HEK293 (cell line): ENCODE measurements around the gene PIAS2.
A peak's percentile ranks its signal among the peaks of the same experiment; 100 is the strongest.

Experiments
- CTCF ChIA-PET: fragments of 350-600 bp; formaldehyde crosslinking; extraction: SDS; loops from one replicate; lab custom pipeline; 2021; ENCODE audit warnings: antibody characterized with exemption; lab: Yijun Ruan, JAX
- POLR2A ChIA-PET: fragments of 300-600 bp; formaldehyde crosslinking; extraction: SDS; loops from one replicate; lab custom pipeline; 2020; ENCODE audit warnings: antibody characterized with exemption, inconsistent platforms; lab: Yijun Ruan, JAX
- H3K27ac ChIP-seq: fragments of 200-500 bp; sonication (Bioruptor generic); 2 replicates; pipeline ENCODE4 v1.5.1; 2014; ENCODE audit warnings: low read depth, low read length, control low read depth, inconsistent platforms; ENCODE audit errors: extremely low read depth
- H3K36me3 ChIP-seq, 2 experiments: fragments of 200-500 bp in 1 of 2; sonication (Bioruptor generic) in 1 of 2; 1 replicate in 1 of 2; 2 replicates in 1 of 2; pipeline ENCODE4 v1.5.1; 2014 to 2017; ENCODE audit warnings: inconsistent platforms in 2 of 2, low read length in 2 of 2; ENCODE audit not compliant: control insufficient read depth in 2 of 2, insufficient read depth in 1 of 2
- H3K4me1 ChIP-seq: fragments of 200-500 bp; sonication (Bioruptor generic); 2 replicates; pipeline ENCODE4 v1.5.1; 2014; ENCODE audit warnings: mild to moderate bottlenecking, low read length, inconsistent platforms; ENCODE audit not compliant: control insufficient read depth, insufficient read depth
- H3K4me3 ChIP-seq: 2 replicates; pipeline ENCODE4 v1.5.1; 2011; ENCODE audit warnings: low read depth, mild to moderate bottlenecking, control low read depth, low read length, moderate library complexity
- H3K9me3 ChIP-seq: fragments of 200-500 bp; sonication (Bioruptor generic); 2 replicates; pipeline ENCODE4 v1.5.1; 2014; ENCODE audit warnings: low read depth, low read length, inconsistent platforms; ENCODE audit not compliant: control insufficient read depth, insufficient read depth
- GLI2 ChIP-seq: fragments of 450-650 bp; formaldehyde crosslinking; IDR thresholded peaks from 2 replicates; pipeline ENCODE4; 2017; ENCODE audit warnings: missing biosample characterization, missing genetic modification characterization, low read depth, borderline replicate concordance
- OSR2 ChIP-seq: fragments of 450-650 bp; formaldehyde crosslinking; IDR thresholded peaks from 2 replicates; pipeline ENCODE4 v1.5.1; 2016; ENCODE audit warnings: missing biosample characterization, missing genetic modification characterization
- ZBTB17 ChIP-seq: fragments of 450-650 bp; formaldehyde crosslinking; IDR thresholded peaks from 2 replicates; pipeline ENCODE4 v1.5.1; 2016; ENCODE audit warnings: missing biosample characterization, missing genetic modification characterization
- ZBTB21 ChIP-seq: fragments of 450-650 bp; formaldehyde crosslinking; IDR thresholded peaks from 2 replicates; pipeline ENCODE4 v1.5.1; 2017; ENCODE audit warnings: missing biosample characterization, missing genetic modification characterization
- ZBTB6 ChIP-seq: fragments of 450-650 bp; formaldehyde crosslinking; IDR thresholded peaks from 2 replicates; pipeline ENCODE4 v1.5.1; 2017; ENCODE audit warnings: missing biosample characterization, missing genetic modification characterization
- ZFHX2 ChIP-seq: fragments of 450-650 bp; formaldehyde crosslinking; conservative IDR thresholded peaks from 2 replicates; pipeline ENCODE4 v1.5.1; 2016; ENCODE audit warnings: missing biosample characterization, missing genetic modification characterization
- ZFP3 ChIP-seq: fragments of 450-650 bp; formaldehyde crosslinking; IDR thresholded peaks from 2 replicates; pipeline ENCODE4 v1.5.1; 2016; ENCODE audit warnings: low read depth, missing biosample characterization, missing genetic modification characterization
- ZNF146 ChIP-seq: fragments of 450-650 bp; formaldehyde crosslinking; IDR thresholded peaks from 2 replicates; pipeline ENCODE4 v1.5.1; 2016; ENCODE audit warnings: missing biosample characterization, missing genetic modification characterization
- ZNF157 ChIP-seq: fragments of 450-650 bp; formaldehyde crosslinking; IDR thresholded peaks from 2 replicates; pipeline ENCODE4 v1.5.1; 2016; ENCODE audit warnings: missing biosample characterization, missing genetic modification characterization
- ZNF239 ChIP-seq: fragments of 450-650 bp; formaldehyde crosslinking; IDR thresholded peaks from 2 replicates; pipeline ENCODE4 v1.5.1; 2016; ENCODE audit warnings: missing biosample characterization, missing genetic modification characterization
- ZNF335 ChIP-seq: fragments of 450-650 bp; formaldehyde crosslinking; conservative IDR thresholded peaks from 2 replicates; pipeline ENCODE4 v1.5.1; 2016; ENCODE audit warnings: missing biosample characterization, missing genetic modification characterization
- ZNF366 ChIP-seq: fragments of 450-650 bp; formaldehyde crosslinking; conservative IDR thresholded peaks from 2 replicates; pipeline ENCODE4 v1.5.1; 2016; ENCODE audit warnings: missing biosample characterization, missing genetic modification characterization
- ZNF394 ChIP-seq: fragments of 450-650 bp; formaldehyde crosslinking; IDR thresholded peaks from 2 replicates; pipeline ENCODE4 v1.5.1; 2016; ENCODE audit warnings: missing biosample characterization, missing genetic modification characterization, mild to moderate bottlenecking, moderate library complexity, borderline replicate concordance
- ZNF529 ChIP-seq: fragments of 450-650 bp; formaldehyde crosslinking; IDR thresholded peaks from 2 replicates; pipeline ENCODE4 v1.5.1; 2017; ENCODE audit warnings: missing genetic modification characterization, missing biosample characterization; ENCODE audit not compliant: insufficient replicate concordance
- ZNF549 ChIP-seq: fragments of 450-650 bp; IDR thresholded peaks from 2 replicates; pipeline ENCODE4 v1.5.1; 2018; ENCODE audit warnings: missing biosample characterization, missing genetic modification characterization, mild to moderate bottlenecking, inconsistent platforms, moderate library complexity
- ZNF561 ChIP-seq: fragments of 450-650 bp; IDR thresholded peaks from 2 replicates; pipeline ENCODE4 v1.5.1; 2018; ENCODE audit warnings: missing biosample characterization, missing genetic modification characterization, borderline replicate concordance
- ZNF621 ChIP-seq: fragments of 450-650 bp; formaldehyde crosslinking; IDR thresholded peaks from 2 replicates; pipeline ENCODE4 v1.5.1; 2017; ENCODE audit warnings: missing biosample characterization, missing genetic modification characterization
- ZNF645 ChIP-seq: fragments of 450-650 bp; formaldehyde crosslinking; IDR thresholded peaks from 2 replicates; pipeline ENCODE4; 2016; ENCODE audit warnings: missing biosample characterization, missing genetic modification characterization
- ZNF768 ChIP-seq: fragments of 450-650 bp; formaldehyde crosslinking; IDR thresholded peaks from 2 replicates; pipeline ENCODE4 v1.5.1; 2018; ENCODE audit warnings: missing biosample characterization, mild to moderate bottlenecking, missing genetic modification characterization
- ZXDB ChIP-seq: fragments of 450-650 bp; formaldehyde crosslinking; IDR thresholded peaks from 2 replicates; pipeline ENCODE4 v1.5.1; 2016; ENCODE audit warnings: missing biosample characterization, missing genetic modification characterization
- TF ChIP-seq, protein P1 (sequence below): fragments of 450-650 bp; formaldehyde crosslinking; IDR thresholded peaks from 2 replicates; pipeline ENCODE4 v1.5.1; 2017; ENCODE audit warnings: missing biosample characterization, missing genetic modification characterization

PIAS2 gene

GRCh38 chr18:46771141-46771540, 146.2 kb downstream of the PIAS2 start:
- CTCF ChIA-PET: interaction anchor here (2.2 kb wide), 1 partner anchor 16 kb away, joined by 5 read pairs; no protein-coding TSS in a partner anchor
- Histone ChIP-seq H3K36me3 (no peaks in the 10 kb centered on the region), H3K27ac (no peak overlapping the region), H3K9me3 (no peaks in the 10 kb centered on the region), H3K4me1 (no peaks in the 10 kb centered on the region), H3K4me3 (no peak overlapping the region)
- POLR2A ChIA-PET: no interaction called here
- TF ChIP-seq ZNF146 (tag by site-specific recombination) (no peak), ZNF335 (tag by site-specific recombination) (peak; percentile 50), ZFHX2 (tag by site-specific recombination) (peak; percentile 71)

- Histone ChIP-seq H3K4me1 (no peaks in the 10 kb centered on the region), H3K36me3 (no peaks in the 10 kb centered on the region), H3K27ac (no peak overlapping the region), H3K4me3 (no peak overlapping the region), H3K9me3 (no peaks in the 10 kb centered on the region)
- POLR2A ChIA-PET: no interaction called here
- CTCF ChIA-PET: interaction anchor here (2.2 kb wide), 1 partner anchor 17 kb away, joined by 5 read pairs; no protein-coding TSS in a partner anchor
- no peak for TF ChIP-seq ZNF394
- TF ChIP-seq OSR2 (tag by site-specific recombination): no peak
These were observed 146.6 kb downstream of the PIAS2 start for GRCh38 chr18:46770708-46771107.

DNA sequence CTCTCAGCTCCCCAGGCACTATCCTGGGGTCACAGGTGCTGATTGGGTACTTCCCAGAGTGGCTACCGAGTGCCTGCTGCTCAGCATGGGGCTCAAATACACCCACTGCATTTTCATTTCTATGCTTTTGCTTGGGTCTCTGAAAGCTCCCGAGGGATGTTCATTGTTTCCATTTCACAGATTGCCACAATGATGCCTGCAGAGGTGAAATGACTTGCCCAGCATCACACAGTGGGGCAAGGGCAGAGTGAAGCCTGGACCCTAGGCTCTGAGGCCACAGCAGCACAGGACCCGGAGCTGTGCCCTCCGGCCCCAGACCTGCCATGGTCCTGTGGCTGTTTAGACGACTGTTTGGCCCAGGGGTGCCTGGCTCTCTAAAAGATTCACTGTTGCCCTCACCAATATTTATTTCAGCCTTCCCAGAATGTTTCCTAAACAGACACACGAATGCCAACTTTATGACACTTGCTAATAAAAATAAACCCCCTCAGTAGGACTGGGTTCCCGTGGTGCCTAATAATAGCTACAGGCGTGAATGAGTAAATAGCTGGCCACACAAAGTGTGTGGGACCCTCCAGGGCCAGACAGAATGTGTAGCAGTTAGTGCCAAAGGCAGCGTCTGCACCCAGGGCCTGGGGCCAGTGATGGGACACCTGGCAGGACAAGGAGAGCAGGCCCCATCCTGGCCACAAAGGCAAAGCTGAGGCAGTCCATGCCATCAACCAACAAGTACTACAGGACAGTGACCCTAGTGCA, 149.0 kb downstream of the PIAS2 start:
- CTCF ChIA-PET: interaction anchor here (0.7 kb wide), 1 partner anchor 92 kb away, joined by 3 read pairs; no protein-coding TSS in a partner anchor
- no peaks in the 10 kb centered on the region for H3K4me1 ChIP-seq
- H3K27ac ChIP-seq: no peak overlapping the region
- H3K4me3 ChIP-seq: no peak overlapping the region
- POLR2A ChIA-PET: no interaction called here
- H3K36me3 ChIP-seq: no peaks in the 10 kb centered on the region
- no peak for TF ChIP-seq ZFP3 (tag by site-specific recombination)
- no peak for TF ChIP-seq ZNF366 (tag by site-specific recombination)
- TF ChIP-seq ZBTB6 (tag by site-specific recombination): no peak
- no peaks in the 10 kb centered on the region for H3K9me3 ChIP-seq

DNA sequence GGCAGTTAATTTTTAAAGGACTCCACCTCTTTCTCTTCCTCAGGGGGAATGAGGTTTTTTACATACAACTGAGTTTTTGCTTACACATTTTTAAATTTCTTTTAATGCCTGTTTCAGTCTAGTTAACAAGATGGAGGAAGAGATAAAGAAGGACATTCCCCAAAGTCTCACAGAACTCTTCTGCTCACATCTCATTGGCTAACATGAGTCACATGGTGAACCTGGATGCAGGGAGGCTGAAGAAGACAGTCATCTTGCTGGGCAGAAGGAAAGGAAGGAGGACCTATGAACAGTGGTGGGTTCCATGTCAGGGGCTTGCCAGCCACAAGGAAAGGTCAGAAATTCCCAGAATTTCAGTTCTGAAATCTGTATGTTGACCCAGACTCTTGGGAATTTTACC, 150.1 kb downstream of the PIAS2 start:
- Histone ChIP-seq H3K4me3 (no peak overlapping the region), H3K27ac (no peak overlapping the region), H3K9me3 (no peaks in the 10 kb centered on the region), H3K36me3 (no peaks in the 10 kb centered on the region), H3K4me1 (no peaks in the 10 kb centered on the region)
- ChIA-PET CTCF (interaction anchor here (0.6 kb wide), 1 partner anchor 184 kb away, joined by 3 read pairs; no protein-coding TSS in a partner anchor), POLR2A (no interaction called here)
- TF ChIP-seq ZNF529 (tag by site-specific recombination) (no peak), GLI2 (tag by site-specific recombination) (no peak), ZNF768 (no peak), ZXDB (tag by site-specific recombination) (no peak), ZFHX2 (tag by site-specific recombination) (no peak), ZNF561 (tag by site-specific recombination) (no peak), ZNF645 (tag by site-specific recombination) (no peak), ZBTB17 (tag by site-specific recombination) (no peak), ZNF621 (tag by site-specific recombination) (no peak), ZNF239 (tag by site-specific recombination) (no peak), ZBTB21 (tag by site-specific recombination) (no peak), ZNF157 (tag by site-specific recombination) (no peak), ZNF549 (tag by site-specific recombination) (no peak)
- TF ChIP-seq, protein P1, sequence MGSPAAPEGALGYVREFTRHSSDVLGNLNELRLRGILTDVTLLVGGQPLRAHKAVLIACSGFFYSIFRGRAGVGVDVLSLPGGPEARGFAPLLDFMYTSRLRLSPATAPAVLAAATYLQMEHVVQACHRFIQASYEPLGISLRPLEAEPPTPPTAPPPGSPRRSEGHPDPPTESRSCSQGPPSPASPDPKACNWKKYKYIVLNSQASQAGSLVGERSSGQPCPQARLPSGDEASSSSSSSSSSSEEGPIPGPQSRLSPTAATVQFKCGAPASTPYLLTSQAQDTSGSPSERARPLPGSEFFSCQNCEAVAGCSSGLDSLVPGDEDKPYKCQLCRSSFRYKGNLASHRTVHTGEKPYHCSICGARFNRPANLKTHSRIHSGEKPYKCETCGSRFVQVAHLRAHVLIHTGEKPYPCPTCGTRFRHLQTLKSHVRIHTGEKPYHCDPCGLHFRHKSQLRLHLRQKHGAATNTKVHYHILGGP (tag by site-specific recombination): no peak
